HG02973 (cell line): ENCODE data around the gene AAMP.

Source experiments
- ATAC-seq: cut with Tn5 transposase; IDR thresholded peaks from one replicate; pipeline ENCODE4 v1.9.1; 2021; ENCODE audit warnings: moderate library complexity; ENCODE audit not compliant: unreplicated experiment

Gene AAMP

DNA sequence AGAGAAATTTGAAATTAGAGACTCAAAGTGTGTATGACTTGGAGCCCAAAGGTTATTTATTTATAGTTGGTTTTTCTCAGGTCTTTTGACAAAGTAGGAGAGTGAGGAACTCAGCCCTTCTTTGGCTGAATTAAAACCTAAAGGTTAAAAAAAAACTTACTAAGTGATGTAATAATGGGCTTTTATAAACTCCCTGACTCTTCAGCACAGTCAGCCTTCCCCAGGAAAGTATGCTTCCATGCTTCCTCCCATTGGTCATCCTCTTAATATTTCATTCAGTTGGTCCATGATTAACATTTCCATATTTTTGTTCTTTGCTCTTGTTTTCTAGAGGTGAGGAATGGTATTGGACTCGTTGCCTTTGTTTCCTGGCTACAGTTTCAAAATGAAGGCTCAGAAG, 45.8 kb downstream of the AAMP start:
- ATAC-seq: no peak

DNA sequence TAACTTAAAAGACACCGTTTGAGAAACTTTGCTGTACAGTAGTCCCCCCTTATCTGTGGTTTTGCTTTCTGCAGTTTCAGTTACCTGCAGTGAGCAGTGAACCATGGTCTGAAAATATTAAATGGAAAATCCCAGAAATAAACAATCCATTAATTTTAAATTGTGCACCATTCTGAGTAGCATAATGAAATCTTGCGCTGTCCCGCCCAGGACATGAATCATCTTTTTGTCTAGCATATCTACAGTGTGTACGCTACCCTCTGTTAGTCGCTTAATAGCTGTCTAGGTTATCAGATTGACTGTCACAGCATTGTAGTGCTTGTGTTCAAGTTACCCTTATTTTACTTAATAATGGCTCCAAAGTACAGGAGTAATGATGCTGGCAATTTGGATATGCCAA, 46.9 kb downstream of the AAMP start:
- ATAC-seq: no peak

DNA sequence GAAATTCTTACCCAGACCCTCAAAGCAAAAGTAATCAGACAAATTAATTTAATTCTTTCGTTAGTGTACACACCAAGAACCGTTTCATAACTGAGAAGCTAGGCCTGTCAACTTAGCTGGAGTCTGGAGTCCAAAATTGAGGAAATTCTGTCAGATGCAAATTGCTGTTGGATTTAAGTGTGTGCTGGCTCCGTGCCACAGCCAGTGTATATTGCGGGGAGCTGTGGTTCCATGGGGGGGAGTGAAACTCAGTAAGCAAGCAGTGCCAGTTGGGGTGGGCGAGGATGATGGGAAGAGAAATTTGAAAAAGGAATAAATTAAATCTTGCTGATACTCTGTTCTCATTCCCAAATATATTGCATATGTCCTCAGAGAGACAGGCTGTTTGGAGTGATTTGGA, 48.9 kb downstream of the AAMP start:
- ATAC-seq: no peak

- ATAC-seq: no peak
These were observed 50.0 kb downstream of the AAMP start for GRCh38 chr2:218219934-218220333.

DNA sequence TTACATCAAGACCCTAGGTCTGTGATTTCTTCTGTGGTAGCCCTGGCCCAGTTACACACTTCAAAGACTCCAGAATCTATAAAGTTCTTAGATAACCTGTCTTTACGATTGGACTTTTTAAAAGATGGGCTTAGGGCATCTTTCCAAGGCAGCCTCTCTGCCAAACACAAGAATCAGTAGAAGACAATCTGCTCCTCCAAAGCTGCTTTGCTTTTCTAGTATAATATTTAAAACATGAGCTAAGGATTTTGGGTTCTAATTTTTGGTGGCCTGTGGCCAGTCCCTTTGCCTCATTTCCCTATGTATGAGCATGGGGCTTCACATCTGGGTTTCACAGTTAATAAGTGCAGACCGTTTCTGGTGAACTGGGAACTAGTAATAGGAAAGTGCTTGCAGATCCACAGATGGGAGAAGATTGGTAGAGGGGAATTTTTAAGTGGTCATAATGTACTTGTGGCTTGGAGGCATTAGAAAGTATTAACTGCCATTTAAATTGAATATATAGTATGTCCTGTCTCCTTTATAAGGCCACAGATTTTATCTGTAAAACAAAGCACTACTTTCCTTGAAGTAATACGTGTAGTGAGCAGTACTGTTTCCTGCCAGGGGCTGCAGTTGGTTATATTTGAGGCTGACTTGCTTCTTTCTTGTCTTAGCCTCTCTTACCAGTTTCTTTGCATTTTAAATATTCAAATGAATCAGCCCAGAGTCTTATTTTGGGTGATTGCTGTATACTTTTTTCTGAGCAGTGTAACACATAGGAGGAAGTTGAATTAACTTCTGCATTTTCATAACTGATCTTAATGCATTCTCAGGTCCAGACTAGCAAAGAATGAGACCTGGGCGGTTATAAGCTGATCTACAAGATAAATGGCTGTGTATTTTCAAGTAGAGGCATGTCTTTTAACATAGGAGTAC, 51.4 kb downstream of the AAMP start:
- peak; percentile 35 for ATAC-seq

DNA sequence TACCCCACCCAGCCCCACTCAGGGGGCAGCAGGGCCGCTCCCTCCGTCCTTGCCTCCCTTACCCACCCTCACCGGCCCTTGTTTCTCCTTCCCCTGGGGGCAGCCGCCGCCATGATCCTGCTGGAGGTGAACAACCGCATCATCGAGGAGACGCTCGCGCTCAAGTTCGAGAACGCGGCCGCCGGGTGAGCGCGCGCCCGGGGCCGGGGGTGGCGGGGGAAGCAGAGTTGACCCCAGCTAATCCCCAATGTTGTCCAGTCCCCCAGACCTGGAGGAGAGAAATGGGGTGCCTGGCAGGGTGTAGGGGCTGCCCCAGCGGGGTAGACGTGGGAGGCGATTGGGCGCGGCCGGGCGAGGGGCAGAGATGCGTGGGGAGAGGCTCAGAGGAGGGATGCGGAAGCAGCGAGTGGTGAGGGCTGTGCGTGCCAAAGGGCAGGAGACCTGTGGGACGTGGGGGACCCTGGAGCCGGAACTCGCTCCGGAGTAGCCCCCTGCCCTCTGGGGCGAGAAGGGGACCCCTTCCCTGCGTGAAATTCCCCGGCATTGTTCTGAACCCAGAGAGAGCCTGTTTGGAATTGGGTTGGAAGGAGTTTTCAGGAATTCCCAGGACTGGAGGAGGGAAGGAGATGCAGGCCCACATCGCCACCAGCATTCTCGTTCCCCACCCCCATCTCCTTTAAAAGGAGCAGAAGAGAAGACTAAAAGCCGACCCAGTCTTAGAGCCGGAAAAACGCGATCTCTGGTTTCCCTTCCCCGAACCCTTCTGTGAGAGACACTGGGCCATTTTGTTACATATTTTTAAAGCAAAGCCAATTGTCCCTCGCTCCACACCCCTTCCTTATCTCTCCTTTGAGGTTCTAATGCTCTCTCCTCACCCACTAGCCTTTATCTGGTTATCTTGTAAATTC, 52.3 kb downstream of the AAMP start:
- peak; percentile 30 for ATAC-seq

DNA sequence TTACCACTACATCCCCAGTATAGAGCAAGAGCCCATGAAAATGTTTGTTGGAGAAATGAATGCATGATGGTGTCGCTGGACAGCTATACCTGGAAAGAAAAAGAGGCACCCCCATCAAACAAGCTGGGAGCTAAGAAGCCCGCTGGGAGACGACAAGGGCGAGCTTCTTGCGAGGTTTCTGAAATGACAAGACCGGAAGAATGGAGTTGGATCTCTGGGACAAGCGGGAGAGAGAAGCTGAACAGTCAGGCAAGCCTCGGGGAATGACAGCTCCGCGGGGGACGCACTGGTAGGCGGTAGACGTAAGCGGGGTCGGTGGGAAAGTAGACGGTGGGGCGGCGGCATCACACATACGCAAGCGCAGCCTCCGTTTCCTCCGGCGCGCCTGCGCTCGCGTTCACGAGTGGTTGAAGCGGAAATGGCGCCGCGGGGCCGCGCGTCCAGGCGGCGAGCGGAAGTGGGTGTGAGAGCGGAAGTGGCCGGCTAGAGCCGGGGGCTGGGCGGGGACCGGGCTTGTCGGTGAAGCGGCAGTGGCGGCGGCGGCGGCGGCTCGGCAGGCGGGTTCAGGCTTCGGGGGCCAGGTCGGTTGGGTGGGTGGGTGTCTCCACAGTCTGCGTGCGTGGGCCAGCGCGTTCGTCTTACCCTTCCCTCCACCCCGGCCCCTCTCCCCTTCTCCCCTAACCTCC, 53.1 kb downstream of the AAMP start, which contains the start of gene ARPC2:
Gene ARPC2 (plus strand): TSS at position 516 of the 686 bp plus-strand sequence. CDS start 282 bp downstream, outside the sequence.
- peak; percentile 62 for ATAC-seq

DNA sequence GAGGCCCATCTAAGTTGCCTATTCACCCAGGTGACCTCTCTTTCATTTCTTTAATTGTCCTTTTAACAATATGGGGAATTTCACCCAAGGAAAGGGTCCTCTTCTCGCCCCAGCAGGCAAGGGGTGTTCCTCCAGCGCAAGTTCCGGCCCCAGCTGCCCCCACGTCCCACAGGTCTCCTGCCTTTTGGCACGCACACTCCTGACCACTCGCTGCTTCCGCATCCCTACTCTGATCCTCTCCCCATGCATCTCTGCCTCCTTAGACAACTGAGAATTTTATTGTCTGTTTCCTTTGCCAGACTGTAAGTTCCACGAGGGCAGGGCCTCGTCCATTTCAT, 53.6 kb downstream of the AAMP start:
- no peak for ATAC-seq
